Activated CD4-positive, alpha-beta memory T cell treated with anti-CD3 and anti-CD28 coated beads for 36 hours (primary cell): Measurements from ENCODE around the gene TNS3. TPM values are rescaled to one million over a fixed set of nuclear protein-coding genes. Genes with fewer than 3 reads are reported as not detected.

Source experiments
- CTCF ChIA-PET: fragments of 350-600 bp; sonication (Branson Sonifier 250); formaldehyde crosslinking; loops from one replicate; lab custom pipeline; 2021; ENCODE audit warnings: antibody characterized with exemption, inconsistent platforms; lab: Charles Lee
- POLR2A ChIA-PET: fragments of 350-600 bp; sonication (Branson Sonifier 250); formaldehyde crosslinking; loops from one replicate; lab custom pipeline; 2021; ENCODE audit warnings: antibody characterized with exemption; lab: Charles Lee
- DNase-seq: peaks from one replicate; pipeline ENCODE4 v3.0.0-alpha.2; 2020
- H3K27ac Mint-ChIP-seq: one replicate; pipeline ENCODE4 v1.8.0; 2021; ENCODE audit warnings: mixed read lengths
- H3K27me3 Mint-ChIP-seq: one replicate; pipeline ENCODE4 v1.8.0; 2021; ENCODE audit warnings: mixed read lengths
- H3K36me3 Mint-ChIP-seq: one replicate; pipeline ENCODE4 v1.8.0; 2021; ENCODE audit warnings: mixed read lengths
- H3K4me1 Mint-ChIP-seq: one replicate; pipeline ENCODE4 v1.8.0; 2021; ENCODE audit warnings: low read depth, mixed read lengths
- H3K4me3 Mint-ChIP-seq: one replicate; pipeline ENCODE4 v1.8.0; 2021; ENCODE audit warnings: mild to moderate bottlenecking, mixed read lengths
- H3K9me3 Mint-ChIP-seq: one replicate; pipeline ENCODE4 v1.8.0; 2021; ENCODE audit warnings: mixed read lengths
- intact Hi-C: fragments of 100-400 bp; cut with micrococcal nuclease; formaldehyde crosslinking; loops from one replicate; pipeline ENCODE4 v1.15.1; 2023
- total RNA-seq, 2 experiments: library from RNA; stranded (reverse); gene quantifications; one replicate each; pipeline ENCODE4 v1.2.3, GENCODE V29; 2021

Gene TNS3
- total RNA-seq, 2 experiments from 2014 or later, result 0.15 to 0.31 TPM

- Mint-ChIP-seq H3K27me3 (no peaks in the 10 kb centered on the region), H3K9me3 (no peaks in the 10 kb centered on the region), H3K27ac (no peak overlapping the region), H3K4me3 (no peak overlapping the region), H3K36me3 (no peaks in the 10 kb centered on the region), H3K4me1 (no peaks in the 10 kb centered on the region)
- CTCF ChIA-PET, result no interaction called here
- POLR2A ChIA-PET, result no interaction called here
- no peak for DNase-seq
- intact Hi-C loops, result no loop called here
Observed at GRCh38 chr7:47236480-47237129, 345.3 kb downstream of the TNS3 start.

GRCh38 chr7:47233996-47234395, 347.9 kb downstream of the TNS3 start:
- Mint-ChIP-seq H3K27me3 (no peaks in the 10 kb centered on the region), H3K36me3 (no peaks in the 10 kb centered on the region), H3K27ac (no peak overlapping the region), H3K9me3 (no peaks in the 10 kb centered on the region), H3K4me3 (no peak overlapping the region), H3K4me1 (no peaks in the 10 kb centered on the region)
- ChIA-PET CTCF (interaction anchor here (1.2 kb wide), 1 partner anchor 32 kb away, joined by 3 read pairs; no protein-coding TSS in a partner anchor), POLR2A (no interaction called here)
- intact Hi-C loops, result no loop called here
- no peak for DNase-seq

GRCh38 chr7:47232751-47233412, 349.0 kb downstream of the TNS3 start:
- H3K27me3 Mint-ChIP-seq, result no peaks in the 10 kb centered on the region
- CTCF ChIA-PET, result no interaction called here
- no peaks in the 10 kb centered on the region for H3K4me1 Mint-ChIP-seq
- no peak overlapping the region for H3K27ac Mint-ChIP-seq
- DNase-seq, result no peak
- no peaks in the 10 kb centered on the region for H3K9me3 Mint-ChIP-seq
- no peaks in the 10 kb centered on the region for H3K36me3 Mint-ChIP-seq
- no peak overlapping the region for H3K4me3 Mint-ChIP-seq
- intact Hi-C loops, result no loop called here
- POLR2A ChIA-PET, result no interaction called here

- intact Hi-C loops, result no loop called here
- H3K27me3 Mint-ChIP-seq, result peaks cover 3% of the 10 kb centered on the region
- H3K4me1 Mint-ChIP-seq, result no peaks in the 10 kb centered on the region
- ChIA-PET POLR2A (no interaction called here), CTCF (no interaction called here)
- H3K36me3 Mint-ChIP-seq, result no peaks in the 10 kb centered on the region
- H3K27ac Mint-ChIP-seq, result no peak overlapping the region
- H3K4me3 Mint-ChIP-seq, result no peak overlapping the region
- no peaks in the 10 kb centered on the region for H3K9me3 Mint-ChIP-seq
- no peak for DNase-seq
Observed at GRCh38 chr7:47231627-47232026, 350.3 kb downstream of the TNS3 start.

GRCh38 chr7:47231032-47231431, 350.9 kb downstream of the TNS3 start:
- no peak overlapping the region for H3K4me3 Mint-ChIP-seq
- H3K36me3 Mint-ChIP-seq, result no peaks in the 10 kb centered on the region
- no peak for DNase-seq
- H3K27me3 Mint-ChIP-seq, result peaks cover 3% of the 10 kb centered on the region
- ChIA-PET CTCF (no interaction called here), POLR2A (no interaction called here)
- intact Hi-C loops, result no loop called here
- H3K9me3 Mint-ChIP-seq, result no peaks in the 10 kb centered on the region
- no peak overlapping the region for H3K27ac Mint-ChIP-seq
- no peaks in the 10 kb centered on the region for H3K4me1 Mint-ChIP-seq

GRCh38 chr7:47228386-47229014, 353.4 kb downstream of the TNS3 start:
- Mint-ChIP-seq H3K36me3 (no peaks in the 10 kb centered on the region), H3K27ac (no peak overlapping the region), H3K9me3 (peaks cover 2% of the 10 kb centered on the region), H3K4me1 (no peaks in the 10 kb centered on the region), H3K27me3 (peaks cover 3% of the 10 kb centered on the region), H3K4me3 (no peak overlapping the region)
- ChIA-PET CTCF (no interaction called here), POLR2A (no interaction called here)
- DNase-seq, result no peak
- intact Hi-C loops, result no loop called here

GRCh38 chr7:47227762-47228177, 354.1 kb downstream of the TNS3 start:
- no peaks in the 10 kb centered on the region for H3K4me1 Mint-ChIP-seq
- no peaks in the 10 kb centered on the region for H3K36me3 Mint-ChIP-seq
- no peak overlapping the region for H3K27ac Mint-ChIP-seq
- POLR2A ChIA-PET, result no interaction called here
- DNase-seq, result no peak
- H3K4me3 Mint-ChIP-seq, result no peak overlapping the region
- intact Hi-C loops, result no loop called here
- peaks cover 2% of the 10 kb centered on the region for H3K9me3 Mint-ChIP-seq
- peaks cover 5% of the 10 kb centered on the region for H3K27me3 Mint-ChIP-seq
- CTCF ChIA-PET, result no interaction called here

- Mint-ChIP-seq H3K36me3 (no peaks in the 10 kb centered on the region), H3K9me3 (peaks cover 2% of the 10 kb centered on the region), H3K4me3 (no peak overlapping the region), H3K4me1 (no peaks in the 10 kb centered on the region), H3K27me3 (peaks cover 5% of the 10 kb centered on the region), H3K27ac (no peak overlapping the region)
- DNase-seq, result no peak
- intact Hi-C loops, result no loop called here
- POLR2A ChIA-PET, result no interaction called here
- CTCF ChIA-PET, result no interaction called here
Observed at GRCh38 chr7:47226696-47227095, 355.2 kb downstream of the TNS3 start.

- Mint-ChIP-seq H3K4me3 (no peak overlapping the region), H3K36me3 (no peaks in the 10 kb centered on the region), H3K27ac (no peak overlapping the region), H3K4me1 (no peaks in the 10 kb centered on the region), H3K27me3 (peaks cover 5% of the 10 kb centered on the region), H3K9me3 (peaks cover 2% of the 10 kb centered on the region)
- ChIA-PET POLR2A (no interaction called here), CTCF (no interaction called here)
- no peak for DNase-seq
- intact Hi-C loops, result no loop called here
Observed at GRCh38 chr7:47225387-47226131, 356.4 kb downstream of the TNS3 start.
